H1 (cell line): ENCODE data around the gene CWC27.

Experiments
- CTCF ChIP-seq, 3 experiments: IDR thresholded peaks; 1 replicate in 2 of 3; 2 replicates in 1 of 3; pipeline versions ENCODE4 v1.5.1 to v1.6.1; 2011; ENCODE audit warnings: low read length in 3 of 3, mild to moderate bottlenecking in 3 of 3, inconsistent platforms in 2 of 3, low read depth in 1 of 3, moderate library complexity in 1 of 3; ENCODE audit not compliant: insufficient read depth in 1 of 3; ENCODE audit errors: control extremely low read depth in 1 of 3
- EZH2 ChIP-seq: fragments of 200-600 bp; sonication (generic); IDR thresholded peaks from 2 replicates; pipeline ENCODE4 v1.7.1; 2012; ENCODE audit warnings: low read depth, mild to moderate bottlenecking, moderate library complexity, low read length, inconsistent platforms; ENCODE audit not compliant: severe bottlenecking
- GABPA ChIP-seq: IDR thresholded peaks from 2 replicates; pipeline ENCODE4 v1.6.1; 2011; ENCODE audit warnings: mild to moderate bottlenecking, low read length, moderate library complexity, borderline replicate concordance; ENCODE audit not compliant: insufficient read depth
- GTF2F1 ChIP-seq: IDR thresholded peaks from 2 replicates; pipeline ENCODE4 v1.6.1; 2012; ENCODE audit warnings: low read depth, low read length, improper control_type of control experiment, borderline replicate concordance
- JUND ChIP-seq: IDR thresholded peaks from 2 replicates; pipeline ENCODE4 v1.6.1; 2011; ENCODE audit warnings: mild to moderate bottlenecking, improper control_type of control experiment, low read length
- KDM1A ChIP-seq: fragments of 200-600, 300-600 bp; sonication (generic); IDR thresholded peaks from 2 replicates; pipeline ENCODE4 v1.7.1; 2016; ENCODE audit warnings: mild to moderate bottlenecking, low read length, borderline replicate concordance
- MAX ChIP-seq: IDR thresholded peaks from 2 replicates; pipeline ENCODE4 v1.6.1; 2012; ENCODE audit warnings: inconsistent platforms
- POLR2A ChIP-seq, 2 experiments: IDR thresholded peaks; 1 replicate in 1 of 2; 2 replicates in 1 of 2; pipeline ENCODE4 v1.6.1; 2011; ENCODE audit warnings: low read depth in 2 of 2, low read length in 2 of 2, mild to moderate bottlenecking in 2 of 2; ENCODE audit errors: control extremely low read depth in 1 of 2
- SAP30 ChIP-seq: fragments of 300-600 bp; sonication (generic); IDR thresholded peaks from 2 replicates; pipeline ENCODE4 v1.7.1; 2012; ENCODE audit warnings: low read length, moderate library complexity, mild to moderate bottlenecking, inconsistent platforms; ENCODE audit not compliant: insufficient read depth, insufficient replicate concordance
- TAF1 ChIP-seq: IDR thresholded peaks from 2 replicates; pipeline ENCODE4 v1.6.1; 2011; ENCODE audit warnings: mild to moderate bottlenecking, low read depth, low read length
- USF2 ChIP-seq: IDR thresholded peaks from 2 replicates; pipeline ENCODE4 v1.6.1; 2011; ENCODE audit warnings: low read length, improper control_type of control experiment
- ZNF274 ChIP-seq: IDR thresholded peaks from 2 replicates; pipeline ENCODE4 v1.7.0; 2012; ENCODE audit warnings: low read length, borderline replicate concordance; ENCODE audit errors: extremely low read depth

GRCh38 chr5:64977779-64978178 lies 209.0 kb downstream of the CWC27 start:
- TF ChIP-seq TAF1: no peak
- TF ChIP-seq GTF2F1: no peak
- TF ChIP-seq SAP30: no peak
- no peak for TF ChIP-seq EZH2
- TF ChIP-seq CTCF (IDR thresholded peaks at IDR 0.05; ENCODE audit: control extremely low read depth in 1 of 3, insufficient read depth in 1 of 3, low read depth in 1 of 3, low read length in 3 of 3): no peak
- TF ChIP-seq POLR2A (IDR thresholded peaks at IDR 0.05; ENCODE audit: control extremely low read depth in 1 of 2, low read depth in 2 of 2, low read length in 2 of 2): no peak
- no peak for TF ChIP-seq JUND
- TF ChIP-seq USF2: no peak
- TF ChIP-seq KDM1A: no peak
- TF ChIP-seq GABPA: no peak
- no peak for TF ChIP-seq ZNF274
- TF ChIP-seq MAX: no peak
